Mesendoderm (in vitro differentiated cells): ENCODE results near the gene SECISBP2.

Experiments used
- DNase-seq: peaks from one replicate; pipeline ENCODE4 v3.0.0; 2013
- H2AK5ac ChIP-seq: 2 replicates; pipeline ENCODE4 v1.6.1; 2013; ENCODE audit warnings: low read length, inconsistent platforms
- H2BK120ac ChIP-seq: 2 replicates; pipeline ENCODE4 v1.6.1; 2013; ENCODE audit warnings: low read depth, mild to moderate bottlenecking, low read length, moderate library complexity, mixed read lengths
- H2BK15ac ChIP-seq: replicated peaks from 2 replicates; pipeline ENCODE4 v1.6.1; 2013; ENCODE audit warnings: low read depth, mild to moderate bottlenecking, moderate library complexity
- H2BK5ac ChIP-seq: 2 replicates; pipeline ENCODE4 v1.6.1; 2013; ENCODE audit warnings: low read length, inconsistent platforms
- H3K18ac ChIP-seq: 2 replicates; pipeline ENCODE4 v1.6.1; 2013; ENCODE audit warnings: mild to moderate bottlenecking, low read length, mixed read lengths
- H3K23ac ChIP-seq: one replicate; pipeline ENCODE4 v1.6.1; 2013; ENCODE audit warnings: low read length
- H3K27ac ChIP-seq: 2 replicates; pipeline ENCODE4 v1.5.1; 2013; ENCODE audit warnings: low read depth, mild to moderate bottlenecking, inconsistent platforms, low read length, moderate library complexity
- H3K27me3 ChIP-seq: 2 replicates; pipeline ENCODE4 v1.6.1; 2013; ENCODE audit warnings: low read length, control low read depth, mild to moderate bottlenecking, inconsistent platforms; ENCODE audit not compliant: insufficient read depth, poor library complexity
- H3K36me3 ChIP-seq: 2 replicates; pipeline ENCODE4 v1.6.1; 2013; ENCODE audit warnings: low read length, inconsistent platforms; ENCODE audit not compliant: control insufficient read depth, insufficient read depth
- H3K4ac ChIP-seq: one replicate; pipeline ENCODE4 v1.6.1; 2013; ENCODE audit warnings: low read depth, mild to moderate bottlenecking, low read length, moderate library complexity
- H3K4me1 ChIP-seq: 2 replicates; pipeline ENCODE4 v1.6.1; 2013; ENCODE audit warnings: low read depth, low read length, inconsistent platforms; ENCODE audit not compliant: control insufficient read depth
- H3K4me2 ChIP-seq: 2 replicates; pipeline ENCODE4 v1.6.1; 2013; ENCODE audit warnings: low read length
- H3K4me3 ChIP-seq: 2 replicates; pipeline ENCODE4 v1.5.1; 2013; ENCODE audit warnings: mild to moderate bottlenecking, low read length
- H3K56ac ChIP-seq: one replicate; pipeline ENCODE4 v1.6.1; 2013; ENCODE audit warnings: low read length
- H3K79me1 ChIP-seq: 2 replicates; pipeline ENCODE4 v1.6.1; 2013; ENCODE audit warnings: low read length, inconsistent platforms
- H3K79me2 ChIP-seq: 2 replicates; pipeline ENCODE4 v1.6.1; 2013; ENCODE audit warnings: mild to moderate bottlenecking, low read length; ENCODE audit not compliant: control insufficient read depth, insufficient read depth
- H3K9ac ChIP-seq: 2 replicates; pipeline ENCODE4 v1.6.1; 2013; ENCODE audit warnings: low read length, inconsistent platforms
- H4K5ac ChIP-seq: one replicate; pipeline ENCODE4 v1.6.1; 2013; ENCODE audit warnings: low read length
- H4K8ac ChIP-seq: one replicate; pipeline ENCODE4 v1.6.1; 2013; ENCODE audit warnings: low read depth, mild to moderate bottlenecking, control low read depth, low read length, moderate library complexity
- WGBS: extraction: QIAGEN DNeasy Blood & Tissue Kit; methylation state at CpG from one replicate; pipeline ENCODE4 v1.1.7; 2013; ENCODE audit warnings: low lambda C conversion rate, missing lambda C conversion rate; ENCODE audit not compliant: insufficient coverage; ENCODE audit errors: extremely low coverage; 5-methylcytosine and 5-hydroxymethylcytosine counted together

The SECISBP2 gene

GRCh38 chr9:89365532-89365912 is 47.2 kb downstream of the SECISBP2 start:
- peaks cover 8% of the 10 kb centered on the region for H3K36me3 ChIP-seq
- H3K4ac ChIP-seq: no peak overlapping the region
- WGBS: no CpG with 5 or more reads among the region's 2 CpGs

GRCh38 chr9:89366711-89367110 is 48.4 kb downstream of the SECISBP2 start:
- no peak overlapping the region for H4K5ac ChIP-seq
- H3K56ac ChIP-seq: no peak overlapping the region
- H3K4ac ChIP-seq: no peak overlapping the region
- H3K27ac ChIP-seq: no peak overlapping the region
- no peak overlapping the region for H4K8ac ChIP-seq
- H3K23ac ChIP-seq: no peak overlapping the region
- no peaks in the 10 kb centered on the region for H3K79me2 ChIP-seq
- WGBS: no CpG with 5 or more reads among the region's 3 CpGs
- no peak overlapping the region for H2BK15ac ChIP-seq
- no peak overlapping the region for H3K9ac ChIP-seq
- H3K79me1 ChIP-seq: no peaks in the 10 kb centered on the region
- H2AK5ac ChIP-seq: no peak overlapping the region
- no peak overlapping the region for H3K4me2 ChIP-seq
- H3K4me1 ChIP-seq: no peaks in the 10 kb centered on the region
- no peak overlapping the region for H3K4me3 ChIP-seq
- no peak overlapping the region for H2BK5ac ChIP-seq
- H2BK120ac ChIP-seq: no peak overlapping the region
- peaks cover 2% of the 10 kb centered on the region for H3K36me3 ChIP-seq
- H3K27me3 ChIP-seq: no peaks in the 10 kb centered on the region
- no peak overlapping the region for H3K18ac ChIP-seq
- no peak for DNase-seq

More at GRCh38 chr9:89365532-89365912, 47.2 kb downstream of the SECISBP2 start:
- H3K23ac ChIP-seq: no peak overlapping the region
- H3K4me3 ChIP-seq: no peak overlapping the region
- no peak overlapping the region for H3K9ac ChIP-seq
- no peak overlapping the region for H3K18ac ChIP-seq
- H3K4me1 ChIP-seq: no peaks in the 10 kb centered on the region
- H3K79me2 ChIP-seq: no peaks in the 10 kb centered on the region
- no peak overlapping the region for H2BK15ac ChIP-seq
- no peak overlapping the region for H4K8ac ChIP-seq
- no peak overlapping the region for H2BK5ac ChIP-seq
- H2BK120ac ChIP-seq: no peak overlapping the region
- H3K27ac ChIP-seq: no peak overlapping the region
- no peaks in the 10 kb centered on the region for H3K79me1 ChIP-seq
- no peak overlapping the region for H2AK5ac ChIP-seq
- H3K27me3 ChIP-seq: no peaks in the 10 kb centered on the region
- H4K5ac ChIP-seq: no peak overlapping the region
- no peak overlapping the region for H3K4me2 ChIP-seq
- no peak overlapping the region for H3K56ac ChIP-seq
- no peak for DNase-seq

GRCh38 chr9:89367281-89367680 is 49.0 kb downstream of the SECISBP2 start:
- H2AK5ac ChIP-seq: no peak overlapping the region
- no peak overlapping the region for H3K9ac ChIP-seq
- DNase-seq: no peak
- H4K5ac ChIP-seq: no peak overlapping the region
- H3K4me3 ChIP-seq: no peak overlapping the region
- H3K36me3 ChIP-seq: no peaks in the 10 kb centered on the region
- H3K4ac ChIP-seq: no peak overlapping the region
- no peak overlapping the region for H3K18ac ChIP-seq
- no peak overlapping the region for H2BK120ac ChIP-seq
- H2BK5ac ChIP-seq: no peak overlapping the region
- no peak overlapping the region for H2BK15ac ChIP-seq
- H3K27me3 ChIP-seq: no peaks in the 10 kb centered on the region
- H3K4me2 ChIP-seq: no peak overlapping the region
- H3K27ac ChIP-seq: no peak overlapping the region
- H3K4me1 ChIP-seq: no peaks in the 10 kb centered on the region
- WGBS: no CpG with 5 or more reads among the region's 4 CpGs
- no peak overlapping the region for H3K56ac ChIP-seq
- H3K79me1 ChIP-seq: no peaks in the 10 kb centered on the region
- no peaks in the 10 kb centered on the region for H3K79me2 ChIP-seq
- H3K23ac ChIP-seq: no peak overlapping the region
- no peak overlapping the region for H4K8ac ChIP-seq

- H3K9ac ChIP-seq: no peak overlapping the region
- no peaks in the 10 kb centered on the region for H3K79me2 ChIP-seq
- no peak for DNase-seq
- no peak overlapping the region for H3K4ac ChIP-seq
- H3K56ac ChIP-seq: no peak overlapping the region
- no peak overlapping the region for H3K27ac ChIP-seq
- no peak overlapping the region for H2BK120ac ChIP-seq
- H2AK5ac ChIP-seq: no peak overlapping the region
- no peak overlapping the region for H3K18ac ChIP-seq
- H3K23ac ChIP-seq: no peak overlapping the region
- H4K5ac ChIP-seq: no peak overlapping the region
- H3K27me3 ChIP-seq: no peaks in the 10 kb centered on the region
- no peak overlapping the region for H2BK15ac ChIP-seq
- no peak overlapping the region for H3K4me2 ChIP-seq
- no peak overlapping the region for H4K8ac ChIP-seq
- H3K4me1 ChIP-seq: no peaks in the 10 kb centered on the region
- H3K79me1 ChIP-seq: no peaks in the 10 kb centered on the region
- H3K36me3 ChIP-seq: no peaks in the 10 kb centered on the region
- no peak overlapping the region for H2BK5ac ChIP-seq
- no peak overlapping the region for H3K4me3 ChIP-seq
- no CpG with 5 or more reads among the region's 14 CpGs for WGBS
Observed at GRCh38 chr9:89367726-89368437, 49.6 kb downstream of the SECISBP2 start.

- H2BK120ac ChIP-seq: no peak overlapping the region
- no peak overlapping the region for H3K4me3 ChIP-seq
- H4K8ac ChIP-seq: no peak overlapping the region
- no peak overlapping the region for H3K9ac ChIP-seq
- no peak overlapping the region for H3K4ac ChIP-seq
- H3K56ac ChIP-seq: no peak overlapping the region
- no peak overlapping the region for H3K18ac ChIP-seq
- H3K23ac ChIP-seq: no peak overlapping the region
- H2BK5ac ChIP-seq: no peak overlapping the region
- H3K79me1 ChIP-seq: no peaks in the 10 kb centered on the region
- H3K36me3 ChIP-seq: no peaks in the 10 kb centered on the region
- no peaks in the 10 kb centered on the region for H3K27me3 ChIP-seq
- H3K27ac ChIP-seq: no peak overlapping the region
- DNase-seq: no peak
- no peak overlapping the region for H4K5ac ChIP-seq
- no peaks in the 10 kb centered on the region for H3K79me2 ChIP-seq
- H2BK15ac ChIP-seq: no peak overlapping the region
- WGBS: no CpG with 5 or more reads among the region's 7 CpGs
- no peak overlapping the region for H2AK5ac ChIP-seq
- no peaks in the 10 kb centered on the region for H3K4me1 ChIP-seq
- no peak overlapping the region for H3K4me2 ChIP-seq
Observed at GRCh38 chr9:89368550-89368949, 50.2 kb downstream of the SECISBP2 start.

- Histone ChIP-seq H2BK120ac (no peak overlapping the region), H4K8ac (no peak overlapping the region), H4K5ac (no peak overlapping the region), H3K23ac (no peak overlapping the region), H3K9ac (no peak overlapping the region), H2BK15ac (no peak overlapping the region), H3K18ac (no peak overlapping the region), H3K79me2 (no peaks in the 10 kb centered on the region), H3K79me1 (no peaks in the 10 kb centered on the region), H3K4ac (no peak overlapping the region), H3K4me2 (no peak overlapping the region), H3K4me1 (no peaks in the 10 kb centered on the region), H2BK5ac (no peak overlapping the region), H2AK5ac (no peak overlapping the region), H3K36me3 (no peaks in the 10 kb centered on the region), H3K27ac (no peak overlapping the region), H3K56ac (no peak overlapping the region), H3K27me3 (no peaks in the 10 kb centered on the region), H3K4me3 (no peak overlapping the region)
- no CpG with 5 or more reads among the region's 8 CpGs for WGBS
- no peak for DNase-seq
Observed at GRCh38 chr9:89368978-89369377, 50.7 kb downstream of the SECISBP2 start.
